D721Med (cell line): ENCODE results near the gene C1orf185.
A peak's percentile ranks its signal among the peaks of the same experiment; 100 is the strongest.

Experiments
- DNase-seq: peaks from one replicate; pipeline ENCODE4 v3.0.0; 2011; ENCODE audit warnings: low spot score; ENCODE audit not compliant: insufficient read length
- FAIRE-seq: peaks from 2 replicates; lab custom pipeline; 2011; peaks lifted over from hg19 to GRCh38; lab: Jason Lieb, UNC
- CTCF ChIP-seq: IDR thresholded peaks from 2 replicates; pipeline ENCODE4 v1.5.1; 2012; ENCODE audit warnings: mild to moderate bottlenecking, control low read depth; ENCODE audit not compliant: insufficient read depth; ENCODE audit errors: missing control alignments

The C1orf185 gene

GRCh38 chr1:51188230-51188629 is 86.2 kb downstream of the C1orf185 start:
- TF ChIP-seq CTCF, result no peak
- FAIRE-seq (no peak), DNase-seq (no peak)

GRCh38 chr1:51189421-51190073 is 87.5 kb downstream of the C1orf185 start:
- DNase-seq (peak; percentile 35), FAIRE-seq (peak; percentile 87)
- peak; percentile 96 for TF ChIP-seq CTCF

- no peak for FAIRE-seq
- DNase-seq, result no peak
- no peak for TF ChIP-seq CTCF
These were observed 88.9 kb downstream of the C1orf185 start for GRCh38 chr1:51190961-51191360.

GRCh38 chr1:51192213-51192843 is 90.3 kb downstream of the C1orf185 start:
- FAIRE-seq (no peak), DNase-seq (no peak)
- TF ChIP-seq CTCF, result peak; percentile 77

- no peak for TF ChIP-seq CTCF
- DNase-seq (no peak), FAIRE-seq (no peak)
These were observed 91.5 kb downstream of the C1orf185 start for GRCh38 chr1:51193564-51193963.
